Skeletal muscle tissue (tissue), 4 donors: ENCODE measurements around the gene KCTD15. TPM values are rescaled to one million over a fixed set of nuclear protein-coding genes. Genes with fewer than 3 reads are reported as not detected.

Source experiments
- H3K27ac ChIP-seq: one replicate; pipeline ENCODE4 v1.7.0; 2013; ENCODE audit warnings: mild to moderate bottlenecking, low read depth, low read length, inconsistent platforms
- H3K27me3 ChIP-seq, 3 donors: one replicate each; pipeline ENCODE4 v1.7.0; 2013; ENCODE audit warnings: low read length in 3 of 3; ENCODE audit not compliant: control insufficient read depth in 3 of 3, insufficient read depth in 3 of 3
- H3K36me3 ChIP-seq, 3 donors: one replicate each; pipeline ENCODE4 v1.7.0; 2013; ENCODE audit warnings: low read length in 3 of 3; ENCODE audit not compliant: control insufficient read depth in 3 of 3, insufficient read depth in 3 of 3
- H3K4me1 ChIP-seq, 3 donors: one replicate each; pipeline ENCODE4 v1.7.0; 2013; ENCODE audit warnings: low read length in 3 of 3, mild to moderate bottlenecking in 3 of 3; ENCODE audit not compliant: control insufficient read depth in 3 of 3, insufficient read depth in 3 of 3
- H3K4me3 ChIP-seq, 3 donors: one replicate each; pipeline ENCODE4 v1.7.0; 2013; ENCODE audit warnings: low read length in 3 of 3
- H3K9ac ChIP-seq, 3 donors: one replicate each; pipeline ENCODE4 v1.7.0; 2013; ENCODE audit warnings: low read length in 3 of 3, mild to moderate bottlenecking in 3 of 3, moderate library complexity in 2 of 3, low read depth in 1 of 3
- H3K9me3 ChIP-seq, 3 donors: one replicate each; pipeline ENCODE4 v1.7.0; 2013; ENCODE audit warnings: low read length in 3 of 3; ENCODE audit not compliant: control insufficient read depth in 3 of 3
- total RNA-seq: library from RNA; depleted of rRNA; stranded (reverse); fragments of >200 nt; gene quantifications from one replicate; pipeline ENCODE4 v1.2.3, GENCODE V29; 2014
- donor health status: Osteomylitis.

KCTD15 gene
- total RNA-seq, 1 donor from 2014 or later: 34.4 TPM

- no peak overlapping the region for H3K9ac ChIP-seq
- H3K27me3 ChIP-seq: peaks cover 17 to 44% (median 42%) of the 10 kb centered on the region in 3 donors
- no peaks in the 10 kb centered on the region for H3K36me3 ChIP-seq
- no peaks in the 10 kb centered on the region for H3K4me1 ChIP-seq
- no peak overlapping the region for H3K4me3 ChIP-seq
- no peaks in the 10 kb centered on the region for H3K9me3 ChIP-seq
- H3K27ac ChIP-seq: no peak overlapping the region
These were observed 26.6 kb upstream of the KCTD15 start for GRCh38 chr19:33770107-33770506.

DNA sequence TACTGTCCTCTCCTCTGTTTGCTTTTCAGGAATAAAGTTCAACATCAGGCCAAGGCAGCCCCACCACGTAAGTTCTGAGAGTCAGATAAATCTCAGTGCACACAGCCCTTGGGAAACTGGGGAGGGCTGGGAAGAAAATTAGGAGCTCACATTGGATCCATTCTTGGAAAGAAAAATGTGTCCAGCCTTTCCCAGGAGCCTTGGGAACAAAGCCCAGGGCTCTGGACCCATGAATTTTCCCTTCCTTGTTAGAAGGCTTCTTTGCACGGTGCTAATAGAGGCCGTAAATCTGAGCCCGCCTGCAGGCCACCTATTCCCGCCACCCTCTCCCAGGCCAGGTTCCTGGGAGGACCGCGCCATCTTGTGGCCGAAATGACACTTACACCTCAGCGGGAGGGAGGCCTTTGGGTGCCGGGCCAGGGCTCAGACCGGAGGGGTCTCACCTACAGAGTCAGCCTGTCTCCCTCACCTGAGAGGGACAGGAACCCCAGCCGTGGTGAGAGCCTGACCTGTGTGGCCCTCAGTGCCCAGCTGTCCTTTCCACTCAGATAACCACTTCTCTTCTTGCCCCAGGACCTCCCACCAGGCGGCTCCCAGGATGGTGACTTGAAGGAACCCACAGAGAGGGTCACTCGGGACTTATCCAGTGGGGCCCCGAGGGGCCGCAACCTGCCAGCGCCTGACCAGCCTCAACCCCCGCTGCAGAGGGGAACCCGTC lies 25.1 kb upstream of the KCTD15 start:
- no peak overlapping the region for H3K4me3 ChIP-seq
- no peak overlapping the region for H3K27ac ChIP-seq
- H3K36me3 ChIP-seq: no peaks in the 10 kb centered on the region
- H3K4me1 ChIP-seq: no peaks in the 10 kb centered on the region
- peaks cover 21 to 54% (median 45%) of the 10 kb centered on the region in 3 donors for H3K27me3 ChIP-seq
- H3K9ac ChIP-seq: no peak overlapping the region
- no peaks in the 10 kb centered on the region for H3K9me3 ChIP-seq

DNA sequence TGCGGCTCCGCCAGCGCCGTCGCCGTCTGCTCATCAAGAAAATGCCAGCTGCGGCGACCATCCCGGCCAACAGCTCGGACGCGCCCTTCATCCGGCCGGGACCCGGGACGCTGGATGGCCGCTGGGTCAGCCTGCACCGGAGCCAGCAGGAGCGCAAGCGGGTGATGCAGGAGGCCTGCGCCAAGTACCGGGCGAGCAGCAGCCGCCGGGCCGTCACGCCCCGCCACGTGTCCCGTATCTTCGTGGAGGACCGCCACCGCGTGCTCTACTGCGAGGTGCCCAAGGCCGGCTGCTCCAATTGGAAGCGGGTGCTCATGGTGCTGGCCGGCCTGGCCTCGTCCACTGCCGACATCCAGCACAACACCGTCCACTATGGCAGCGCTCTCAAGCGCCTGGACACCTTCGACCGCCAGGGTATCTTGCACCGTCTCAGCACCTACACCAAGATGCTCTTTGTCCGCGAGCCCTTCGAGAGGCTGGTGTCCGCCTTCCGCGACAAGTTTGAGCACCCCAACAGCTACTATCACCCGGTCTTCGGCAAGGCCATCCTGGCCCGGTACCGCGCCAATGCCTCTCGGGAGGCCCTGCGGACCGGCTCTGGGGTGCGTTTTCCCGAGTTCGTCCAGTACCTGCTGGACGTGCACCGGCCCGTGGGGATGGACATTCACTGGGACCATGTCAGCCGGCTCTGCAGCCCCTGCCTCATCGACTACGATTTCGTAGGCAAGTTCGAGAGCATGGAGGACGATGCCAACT lies 24.4 kb upstream of the KCTD15 start:
- Histone ChIP-seq H3K9me3 (no peaks in the 10 kb centered on the region), H3K4me1 (no peaks in the 10 kb centered on the region), H3K4me3 (no peak overlapping the region), H3K27me3 (peaks cover 24 to 57% (median 46%) of the 10 kb centered on the region in 3 donors), H3K9ac (no peak overlapping the region), H3K36me3 (no peaks in the 10 kb centered on the region), H3K27ac (no peak overlapping the region)

GRCh38 chr19:33772858-33773180 lies 23.9 kb upstream of the KCTD15 start:
- H3K9me3 ChIP-seq: no peaks in the 10 kb centered on the region
- no peak overlapping the region for H3K9ac ChIP-seq
- no peaks in the 10 kb centered on the region for H3K36me3 ChIP-seq
- H3K4me3 ChIP-seq: no peak overlapping the region
- H3K27me3 ChIP-seq: peaks cover 27 to 54% (median 50%) of the 10 kb centered on the region in 3 donors
- H3K27ac ChIP-seq: no peak overlapping the region
- H3K4me1 ChIP-seq: peaks cover 1 to 2% (median 2%) of the 10 kb centered on the region in 3 donors

DNA sequence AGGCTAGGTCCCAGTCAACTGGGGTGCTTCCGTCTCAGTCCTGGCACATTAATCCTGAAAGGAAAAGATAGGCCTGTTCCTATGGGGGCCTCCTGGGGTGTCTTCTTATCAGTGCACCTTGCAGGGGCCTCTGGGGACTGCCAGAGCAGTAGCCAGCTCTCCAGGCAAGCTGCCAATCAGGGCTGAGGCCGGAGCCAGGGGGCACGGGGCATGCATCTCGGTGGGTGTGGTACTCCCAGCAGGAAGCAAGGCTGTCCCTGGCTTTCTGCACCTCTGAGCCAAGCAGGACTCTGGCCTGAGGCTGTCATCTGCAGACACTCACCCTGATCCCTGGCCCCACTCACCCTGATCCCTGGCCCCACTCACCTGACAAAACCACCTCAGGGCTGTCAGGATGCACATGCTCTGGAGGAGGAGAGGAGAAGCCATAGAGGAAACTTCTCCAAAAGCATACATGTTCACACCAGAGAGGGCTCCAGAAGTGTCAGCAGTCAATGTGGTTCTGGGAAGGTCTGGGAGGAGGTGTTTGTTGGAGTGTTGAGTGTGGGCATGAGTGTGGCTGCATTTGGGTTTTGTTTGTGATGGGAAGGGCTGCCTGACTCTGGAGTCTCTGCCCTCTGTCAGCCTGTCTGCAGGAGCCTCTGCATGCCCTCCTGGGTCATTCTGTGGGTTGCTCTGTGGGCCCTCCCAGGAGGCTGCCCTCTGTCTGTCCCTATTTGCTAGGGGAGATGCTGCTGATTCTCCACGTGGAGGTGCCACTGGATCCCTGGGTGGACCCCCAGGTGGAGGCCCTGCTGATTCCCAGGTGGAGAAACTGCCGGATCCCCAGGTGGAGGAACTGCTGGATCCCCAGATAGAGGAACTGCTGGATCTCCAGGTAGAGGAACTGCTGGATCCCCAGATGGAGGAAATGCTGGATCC lies 22.7 kb upstream of the KCTD15 start:
- Histone ChIP-seq H3K27ac (no peak overlapping the region), H3K4me3 (no peak overlapping the region), H3K9me3 (no peaks in the 10 kb centered on the region), H3K36me3 (no peaks in the 10 kb centered on the region), H3K4me1 (peaks cover 3 to 9% (median 8%) of the 10 kb centered on the region in 3 donors), H3K9ac (no peak overlapping the region), H3K27me3 (peaks cover 33 to 60% (median 58%) of the 10 kb centered on the region in 3 donors)

GRCh38 chr19:33774751-33775150 lies 21.9 kb upstream of the KCTD15 start:
- Histone ChIP-seq H3K27me3 (peaks cover 35 to 62% (median 61%) of the 10 kb centered on the region in 3 donors), H3K9ac (no peak overlapping the region), H3K36me3 (no peaks in the 10 kb centered on the region), H3K4me3 (no peak overlapping the region), H3K27ac (no peak overlapping the region), H3K4me1 (peaks cover 3 to 9% (median 8%) of the 10 kb centered on the region in 3 donors), H3K9me3 (no peaks in the 10 kb centered on the region)

GRCh38 chr19:33775731-33776487 lies 20.8 kb upstream of the KCTD15 start:
- Histone ChIP-seq H3K9me3 (no peaks in the 10 kb centered on the region), H3K27me3 (peaks cover 44 to 63% (median 62%) of the 10 kb centered on the region in 3 donors), H3K27ac (no peak overlapping the region), H3K36me3 (no peaks in the 10 kb centered on the region), H3K4me3 (no peak overlapping the region), H3K4me1 (peaks cover 7 to 13% (median 8%) of the 10 kb centered on the region in 3 donors), H3K9ac (no peak overlapping the region)

GRCh38 chr19:33777351-33777750 lies 19.3 kb upstream of the KCTD15 start:
- no peak overlapping the region for H3K4me3 ChIP-seq
- no peaks in the 10 kb centered on the region for H3K36me3 ChIP-seq

GRCh38 chr19:33777753-33778088 lies 18.9 kb upstream of the KCTD15 start:
- Histone ChIP-seq H3K4me1 (peaks cover 7 to 13% (median 8%) of the 10 kb centered on the region in 3 donors), H3K9me3 (no peaks in the 10 kb centered on the region), H3K27ac (no peak overlapping the region), H3K36me3 (no peaks in the 10 kb centered on the region), H3K27me3 (peaks cover 58 to 74% (median 68%) of the 10 kb centered on the region in 3 donors), H3K4me3 (no peak overlapping the region), H3K9ac (no peak overlapping the region)

More at GRCh38 chr19:33777351-33777750, 19.3 kb upstream of the KCTD15 start:
- Histone ChIP-seq H3K9ac (no peak overlapping the region), H3K9me3 (no peaks in the 10 kb centered on the region), H3K27ac (no peak overlapping the region), H3K27me3 (peaks cover 57 to 73% (median 68%) of the 10 kb centered on the region in 3 donors), H3K4me1 (peaks cover 7 to 13% (median 8%) of the 10 kb centered on the region in 3 donors)
